WERI-Rb-1 (cell line): ENCODE measurements around the gene FOXI1.

ENCODE experiments used
- DNase-seq: peaks from one replicate; pipeline ENCODE4 v3.0.0-alpha.2; 2020
- H3K27ac ChIP-seq: fragments of 250-450 bp; sonication (Bioruptor Pico); 2 replicates; pipeline ENCODE4 v1.5.1; 2020; ENCODE audit warnings: mild to moderate bottlenecking, moderate library complexity
- H3K27me3 ChIP-seq: fragments of 250-450 bp; sonication (Bioruptor Pico); 2 replicates; pipeline ENCODE4 v1.5.1; 2021; ENCODE audit warnings: mild to moderate bottlenecking, low read depth, moderate library complexity; ENCODE audit not compliant: insufficient read depth, severe bottlenecking
- H3K36me3 ChIP-seq: fragments of 250-450 bp; sonication (Bioruptor Pico); 2 replicates; pipeline ENCODE4 v1.5.1; 2020; ENCODE audit warnings: mild to moderate bottlenecking, moderate library complexity
- H3K4me3 ChIP-seq: 2 replicates; pipeline ENCODE4 v1.5.1; 2011; ENCODE audit warnings: low read depth, mild to moderate bottlenecking, control low read depth, low read length
- H3K9me3 ChIP-seq: fragments of 250-450 bp; sonication (Bioruptor Pico); 2 replicates; pipeline ENCODE4 v1.5.1; 2021; ENCODE audit warnings: mild to moderate bottlenecking, moderate library complexity; ENCODE audit not compliant: severe bottlenecking
- TF ChIP-seq, protein P1 (sequence below): IDR thresholded peaks from 2 replicates; pipeline ENCODE4 v1.5.1; 2011; ENCODE audit warnings: low read depth, mild to moderate bottlenecking, control low read depth, inconsistent platforms, low read length

FOXI1 gene

DNA sequence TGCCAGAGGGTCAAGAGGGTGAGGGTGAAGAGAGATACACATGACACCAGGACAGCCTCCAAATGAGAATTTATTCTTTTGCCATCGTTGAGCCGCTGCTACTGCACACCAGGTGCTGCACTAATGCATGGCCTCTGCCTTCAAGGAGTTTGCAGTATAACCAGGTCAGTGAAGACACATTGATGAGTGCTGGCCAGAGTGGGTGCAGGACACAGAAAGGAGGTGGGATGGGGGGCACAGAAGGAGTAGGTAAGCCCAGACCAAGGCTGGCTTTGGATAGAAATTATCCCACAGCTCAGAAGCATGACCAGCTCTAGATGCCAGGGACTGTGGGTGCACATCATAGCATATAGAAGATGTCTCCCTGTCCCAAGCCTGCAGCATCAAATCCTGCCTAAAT is 38.0 kb downstream of the FOXI1 start:
- peaks cover 46% of the 10 kb centered on the region for H3K27me3 ChIP-seq
- no peaks in the 10 kb centered on the region for H3K36me3 ChIP-seq
- H3K27ac ChIP-seq: no peak overlapping the region
- TF ChIP-seq, protein P1, sequence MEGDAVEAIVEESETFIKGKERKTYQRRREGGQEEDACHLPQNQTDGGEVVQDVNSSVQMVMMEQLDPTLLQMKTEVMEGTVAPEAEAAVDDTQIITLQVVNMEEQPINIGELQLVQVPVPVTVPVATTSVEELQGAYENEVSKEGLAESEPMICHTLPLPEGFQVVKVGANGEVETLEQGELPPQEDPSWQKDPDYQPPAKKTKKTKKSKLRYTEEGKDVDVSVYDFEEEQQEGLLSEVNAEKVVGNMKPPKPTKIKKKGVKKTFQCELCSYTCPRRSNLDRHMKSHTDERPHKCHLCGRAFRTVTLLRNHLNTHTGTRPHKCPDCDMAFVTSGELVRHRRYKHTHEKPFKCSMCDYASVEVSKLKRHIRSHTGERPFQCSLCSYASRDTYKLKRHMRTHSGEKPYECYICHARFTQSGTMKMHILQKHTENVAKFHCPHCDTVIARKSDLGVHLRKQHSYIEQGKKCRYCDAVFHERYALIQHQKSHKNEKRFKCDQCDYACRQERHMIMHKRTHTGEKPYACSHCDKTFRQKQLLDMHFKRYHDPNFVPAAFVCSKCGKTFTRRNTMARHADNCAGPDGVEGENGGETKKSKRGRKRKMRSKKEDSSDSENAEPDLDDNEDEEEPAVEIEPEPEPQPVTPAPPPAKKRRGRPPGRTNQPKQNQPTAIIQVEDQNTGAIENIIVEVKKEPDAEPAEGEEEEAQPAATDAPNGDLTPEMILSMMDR: no peak
- no peak for DNase-seq
- H3K9me3 ChIP-seq: no peaks in the 10 kb centered on the region
- no peak overlapping the region for H3K4me3 ChIP-seq

DNA sequence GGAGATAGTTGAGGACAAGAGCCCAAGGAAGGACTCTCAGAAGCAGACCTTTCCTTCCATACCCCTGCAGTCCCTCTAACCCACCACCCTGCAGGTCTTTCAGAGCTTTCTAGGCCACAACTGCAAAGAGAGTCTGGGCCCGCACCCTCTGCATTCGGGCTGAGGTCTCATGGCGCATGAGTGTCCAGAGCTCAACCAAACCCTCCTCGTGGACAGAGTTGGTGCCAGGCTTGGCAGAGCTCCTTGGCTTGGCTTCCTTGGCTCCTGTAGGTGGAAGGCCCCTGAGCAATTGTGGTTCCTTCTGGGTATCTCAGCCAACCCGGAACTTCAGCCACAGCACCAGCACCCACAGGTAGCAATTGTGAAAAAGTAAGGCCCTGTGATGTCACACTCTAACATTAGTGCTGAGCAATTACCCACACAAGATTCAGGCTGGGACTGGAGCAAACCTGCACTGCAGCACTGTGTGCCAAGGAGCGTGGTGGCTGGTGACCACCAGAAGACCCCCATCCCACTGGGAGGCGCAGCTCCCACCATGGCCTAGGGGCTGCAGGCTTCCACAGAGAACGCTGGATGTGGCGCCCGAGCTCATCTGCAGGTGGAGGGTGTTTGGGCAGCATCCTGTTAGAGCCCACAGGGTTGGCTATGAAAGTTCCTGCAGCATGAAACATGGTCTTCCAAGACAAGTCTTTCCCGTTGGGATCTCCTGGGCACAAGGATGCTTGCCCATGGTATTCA is 38.8 kb downstream of the FOXI1 start:
- no peaks in the 10 kb centered on the region for H3K36me3 ChIP-seq
- DNase-seq: no peak
- H3K9me3 ChIP-seq: no peaks in the 10 kb centered on the region
- H3K27me3 ChIP-seq: peaks cover 46% of the 10 kb centered on the region
- H3K27ac ChIP-seq: no peak overlapping the region
- H3K4me3 ChIP-seq: no peak overlapping the region
- TF ChIP-seq, protein P1: no peak

DNA sequence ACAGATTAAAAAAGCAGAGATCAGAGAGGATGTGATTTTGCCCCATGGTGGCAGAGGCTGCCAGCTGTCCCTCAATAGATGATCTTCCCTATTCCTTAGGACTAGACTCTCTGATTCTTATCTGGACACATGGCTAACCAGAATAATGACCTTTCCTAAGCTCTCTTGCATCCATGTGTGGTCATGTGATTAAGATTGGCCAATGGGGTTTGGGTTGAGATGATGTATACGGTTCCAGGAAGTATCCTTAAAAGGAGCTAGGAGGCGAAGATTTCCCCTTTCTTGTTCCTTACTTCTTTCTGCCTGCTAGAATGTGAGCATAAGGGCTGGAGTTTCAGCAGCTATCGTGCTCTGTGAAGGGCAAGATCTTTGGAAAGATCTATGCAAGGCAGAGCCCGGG is 39.8 kb downstream of the FOXI1 start:
- Histone ChIP-seq H3K36me3 (no peaks in the 10 kb centered on the region), H3K9me3 (no peaks in the 10 kb centered on the region), H3K4me3 (no peak overlapping the region), H3K27ac (no peak overlapping the region), H3K27me3 (peaks cover 45% of the 10 kb centered on the region)
- no peak for DNase-seq
- TF ChIP-seq, protein P1: no peak

DNA sequence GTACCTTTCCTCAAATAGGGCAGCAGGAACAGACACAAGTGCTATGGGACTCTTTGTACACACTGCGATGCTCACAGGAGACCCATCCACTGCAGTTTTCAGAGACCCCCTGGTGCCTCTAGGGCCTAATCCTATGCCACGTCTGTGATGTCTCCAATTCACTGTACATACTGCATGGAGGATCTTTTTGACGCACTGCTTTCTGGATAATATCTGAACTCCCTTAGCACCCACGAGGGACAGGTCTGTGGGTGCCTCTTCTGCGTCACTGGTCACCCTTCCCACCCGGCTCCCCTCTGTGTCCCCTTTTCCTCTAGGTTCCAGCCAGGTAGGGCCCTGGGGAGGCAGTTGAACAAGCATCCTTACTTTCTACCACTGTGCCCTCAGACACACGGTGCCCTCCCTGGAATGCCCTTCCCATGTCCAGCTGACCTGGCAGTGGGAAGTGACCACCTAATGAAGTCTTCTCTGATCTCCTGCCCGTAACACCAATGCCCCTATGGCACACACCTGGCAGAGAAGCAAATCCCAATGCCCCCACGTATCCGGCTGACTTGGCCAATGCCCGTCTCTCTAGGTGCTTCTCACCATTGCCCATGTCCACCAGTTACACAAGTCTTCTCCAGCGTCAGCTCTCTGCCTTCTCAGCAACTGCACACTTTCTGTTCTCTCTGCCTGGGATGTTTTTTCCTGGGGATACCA is 41.5 kb downstream of the FOXI1 start:
- no peaks in the 10 kb centered on the region for H3K36me3 ChIP-seq
- DNase-seq: no peak
- no peak overlapping the region for H3K4me3 ChIP-seq
- no peak overlapping the region for H3K27ac ChIP-seq
- H3K9me3 ChIP-seq: no peaks in the 10 kb centered on the region
- peaks cover 54% of the 10 kb centered on the region for H3K27me3 ChIP-seq
- TF ChIP-seq, protein P1: no peak

DNA sequence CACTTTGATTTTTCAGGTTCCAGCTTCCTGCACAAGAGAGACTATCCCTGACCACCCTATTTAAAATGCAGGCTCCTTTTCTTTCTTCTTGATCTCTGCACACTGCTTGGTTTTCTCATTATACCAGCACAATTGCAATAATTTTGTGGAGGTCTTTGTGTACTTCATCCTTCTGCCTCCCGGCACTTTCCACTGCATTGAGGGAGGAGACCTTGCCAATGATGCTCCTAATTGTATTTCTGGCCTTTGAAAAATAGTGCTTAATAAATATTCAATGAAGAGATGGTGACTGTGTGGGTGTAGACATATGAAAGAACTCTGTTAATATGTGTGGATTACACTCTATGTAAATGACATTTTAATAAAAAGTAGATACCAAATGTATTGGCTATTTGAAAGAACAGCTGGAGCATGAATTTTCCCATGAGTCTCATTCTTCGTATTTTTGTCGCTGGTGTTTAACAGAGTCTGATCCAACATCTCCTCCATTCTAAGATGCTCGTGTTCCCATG is 42.1 kb downstream of the FOXI1 start:
- TF ChIP-seq, protein P1: no peak
- DNase-seq: no peak
- Histone ChIP-seq H3K27ac (no peak overlapping the region), H3K36me3 (no peaks in the 10 kb centered on the region), H3K4me3 (no peak overlapping the region), H3K9me3 (no peaks in the 10 kb centered on the region), H3K27me3 (peaks cover 55% of the 10 kb centered on the region)
